GM13976 (cell line): ENCODE results near the gene LOC128125822.

Source experiments
- DNase-seq: peaks from one replicate; pipeline ENCODE4 v3.0.0; 2012; ENCODE audit warnings: low spot score
- CTCF ChIP-seq: IDR thresholded peaks from 2 replicates; pipeline ENCODE4 v1.5.1; 2012; ENCODE audit warnings: borderline replicate concordance, mild to moderate bottlenecking; ENCODE audit not compliant: insufficient read depth; ENCODE audit errors: extremely low read depth, missing control alignments, control extremely low read depth
- in situ Hi-C: fragments of 300-500 bp; cut with MboI; formaldehyde crosslinking; loops from one replicate; pipeline ENCODE4 v1.12.0; 2022; ENCODE audit warnings: low sequenced_read_pairs, mixed read lengths, inconsistent platforms; ENCODE audit not compliant: unreplicated experiment

Gene LOC128125822

GRCh38 chr6:63530182-63530581, 42.1 kb upstream of the LOC128125822 start:
- in situ Hi-C loops, result no loop called here
- DNase-seq, result no peak

GRCh38 chr6:63530991-63531390, 41.3 kb upstream of the LOC128125822 start:
- DNase-seq, result no peak
- TF ChIP-seq CTCF, result no peak
- in situ Hi-C loops, result no loop called here

More at GRCh38 chr6:63530182-63530581, 42.1 kb upstream of the LOC128125822 start:
- TF ChIP-seq CTCF, result no peak

- DNase-seq, result no peak
- in situ Hi-C loops, result no loop called here
- no peak for TF ChIP-seq CTCF
Observed at GRCh38 chr6:63533026-63533425, 39.3 kb upstream of the LOC128125822 start.

GRCh38 chr6:63533952-63534351, 38.3 kb upstream of the LOC128125822 start:
- in situ Hi-C loops, result no loop called here
- DNase-seq, result no peak
- no peak for TF ChIP-seq CTCF

GRCh38 chr6:63537201-63537958, 34.9 kb upstream of the LOC128125822 start:
- in situ Hi-C loops, result no loop called here
- no peak for DNase-seq
- TF ChIP-seq CTCF, result no peak

- TF ChIP-seq CTCF, result no peak
- no peak for DNase-seq
- in situ Hi-C loops, result no loop called here
Observed at GRCh38 chr6:63537959-63538300, 34.4 kb upstream of the LOC128125822 start.
